HG03575 (cell line): ENCODE data around the gene TM9SF1.

ENCODE experiments used
- ATAC-seq: cut with Tn5 transposase; IDR thresholded peaks from one replicate; pipeline ENCODE4 v1.9.1; 2021; ENCODE audit not compliant: unreplicated experiment, insufficient number of reproducible peaks, low FRiP score; ENCODE audit errors: extremely low read depth

The TM9SF1 gene

DNA sequence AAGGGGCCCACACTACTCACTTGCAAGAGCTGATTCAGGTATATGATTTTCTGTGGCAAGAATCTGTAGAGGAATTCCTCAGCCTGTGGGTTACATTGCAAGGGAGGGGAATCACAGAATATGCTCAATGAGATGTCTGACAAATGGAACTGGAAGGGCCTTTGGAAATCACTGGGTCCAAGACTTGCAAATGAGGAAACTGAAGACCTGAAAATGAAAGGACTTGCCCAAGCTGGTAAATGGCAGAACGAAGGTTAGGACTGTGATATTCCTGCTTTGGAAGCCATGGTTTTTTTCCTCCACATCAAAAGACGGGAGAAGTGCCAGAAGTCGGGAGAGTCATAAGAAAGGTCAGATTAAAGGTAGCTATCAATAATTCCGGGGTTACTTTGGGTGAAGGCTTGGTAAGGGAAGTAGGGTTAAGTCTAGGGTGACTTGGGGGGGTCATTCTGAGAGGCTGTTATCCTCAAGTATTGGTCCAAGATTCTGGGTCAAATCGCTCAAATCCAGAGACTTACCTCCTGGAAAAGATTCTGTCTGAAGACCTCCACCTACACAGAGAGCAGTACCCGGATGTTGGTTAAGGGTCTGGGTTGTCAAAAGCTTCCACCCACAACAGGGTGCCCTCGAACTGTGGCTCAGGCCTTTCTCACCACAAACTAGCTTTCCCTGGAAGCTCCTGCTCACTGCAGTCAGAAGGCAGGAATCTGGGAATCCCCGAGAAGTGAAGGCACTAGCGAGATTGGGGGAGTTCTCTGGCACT is 49.4 kb downstream of the TM9SF1 start:
- ATAC-seq: no peak

DNA sequence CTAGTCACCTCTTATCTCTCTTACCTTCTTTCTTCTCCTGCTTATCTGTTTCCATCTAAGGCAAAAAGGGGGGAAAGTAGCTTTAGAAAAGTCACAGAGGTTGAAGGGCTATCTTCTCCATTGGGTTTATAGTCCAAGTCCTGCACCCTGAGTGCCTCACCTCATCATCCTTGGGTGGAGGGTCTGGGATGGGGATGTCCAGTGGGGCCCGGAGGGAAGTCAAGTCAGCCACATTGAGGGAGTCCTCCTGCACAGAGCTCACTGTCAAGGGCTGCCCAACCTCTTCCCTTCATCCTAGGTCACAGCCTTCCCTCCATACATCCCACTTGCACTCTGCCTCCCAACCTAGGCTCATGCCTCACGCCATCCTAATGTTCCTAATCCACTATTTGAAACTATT is 50.0 kb downstream of the TM9SF1 start:
- ATAC-seq: no peak

- no peak for ATAC-seq
These were observed 50.8 kb downstream of the TM9SF1 start for GRCh38 chr14:24144451-24144850.

DNA sequence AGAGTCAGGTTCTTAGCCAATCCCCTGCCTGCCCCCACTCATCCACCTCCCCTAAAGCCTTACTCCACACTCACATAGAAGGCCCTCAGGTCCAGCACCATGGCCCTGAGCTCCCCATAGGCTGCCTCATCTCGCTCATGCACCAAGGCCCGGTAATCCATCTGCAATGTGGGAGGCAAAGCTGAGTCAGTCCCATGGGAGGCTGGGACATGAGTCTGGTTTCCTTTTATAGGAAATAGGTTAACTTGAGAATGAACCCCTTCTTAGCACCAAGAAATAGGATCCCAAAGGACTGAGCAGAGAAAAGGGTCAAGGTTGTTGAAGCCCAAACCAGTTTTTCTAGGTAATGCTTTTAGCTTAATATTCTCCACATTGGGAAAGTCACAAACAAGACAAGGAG is 51.7 kb downstream of the TM9SF1 start:
- no peak for ATAC-seq

- peak; percentile 48 for ATAC-seq
These were observed 54.0 kb downstream of the TM9SF1 start, which contains the start of gene EMC9 for GRCh38 chr14:24141097-24141880. Gene EMC9 (minus strand): TSS chr14:24141591. CDS start chr14:24141304, 287 bp downstream.

- ATAC-seq: no peak
These were observed 55.8 kb downstream of the TM9SF1 start for GRCh38 chr14:24139272-24139934.
